ENCODE measurements around the gene TBXAS1.

The TBXAS1 gene

GRCh38 chr7:139950881-139951525, 121.9 kb downstream of the TBXAS1 start:
- DNase-seq, result no peak

DNA sequence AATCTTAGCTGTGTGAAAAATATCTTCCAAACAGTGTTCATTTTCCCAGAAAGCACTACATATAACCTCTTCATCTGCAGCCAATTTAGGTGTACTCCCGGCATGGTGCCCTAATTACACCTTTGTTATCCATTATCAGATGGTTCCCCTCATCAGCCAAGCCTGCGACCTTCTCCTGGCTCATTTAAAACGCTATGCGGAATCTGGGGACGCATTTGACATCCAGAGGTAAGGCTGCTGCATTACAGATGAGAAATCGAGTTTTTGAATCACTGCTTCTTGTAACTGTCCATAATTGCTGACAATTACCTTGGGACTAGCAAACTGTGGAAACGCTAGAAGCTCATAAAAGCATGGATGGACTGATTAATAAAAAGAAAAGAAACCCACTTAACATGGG, 124.2 kb downstream of the TBXAS1 start:
- DNase-seq, result no peak

- DNase-seq, result no peak
Measured at GRCh38 chr7:139955109-139955820, 126.2 kb downstream of the TBXAS1 start.

DNA sequence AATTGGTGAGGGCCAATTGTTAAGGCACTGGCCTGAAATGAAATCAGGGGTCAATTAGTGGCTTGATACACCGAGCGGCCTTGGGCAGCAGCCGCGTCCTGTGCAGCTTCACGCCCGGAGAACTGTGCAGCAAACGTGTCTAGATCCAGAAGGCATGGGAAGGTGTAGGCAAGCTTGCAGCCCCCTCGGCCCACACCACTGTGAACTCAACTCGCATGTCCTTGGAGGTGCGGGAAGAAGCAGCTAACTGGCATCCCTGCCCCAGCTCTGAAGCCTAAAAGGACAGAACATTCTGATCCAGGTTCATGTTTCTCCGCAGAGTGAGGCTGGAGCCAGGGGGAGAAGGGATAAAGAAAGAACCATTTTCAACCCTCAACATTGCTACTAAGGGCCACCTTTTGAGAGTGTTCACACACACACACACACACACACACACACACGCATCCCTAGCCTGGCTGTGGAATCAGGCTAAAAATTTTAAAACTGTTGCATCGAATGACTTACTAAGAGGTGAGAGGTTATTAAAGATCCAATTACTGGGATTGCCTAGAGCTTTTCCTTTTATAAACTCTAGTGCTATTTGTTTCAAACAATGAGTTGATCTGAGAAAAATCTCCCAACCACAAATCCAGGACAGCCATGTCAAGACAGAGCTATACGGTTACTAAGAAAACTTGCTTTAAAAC, 129.7 kb downstream of the TBXAS1 start:
- no peak for DNase-seq

DNA sequence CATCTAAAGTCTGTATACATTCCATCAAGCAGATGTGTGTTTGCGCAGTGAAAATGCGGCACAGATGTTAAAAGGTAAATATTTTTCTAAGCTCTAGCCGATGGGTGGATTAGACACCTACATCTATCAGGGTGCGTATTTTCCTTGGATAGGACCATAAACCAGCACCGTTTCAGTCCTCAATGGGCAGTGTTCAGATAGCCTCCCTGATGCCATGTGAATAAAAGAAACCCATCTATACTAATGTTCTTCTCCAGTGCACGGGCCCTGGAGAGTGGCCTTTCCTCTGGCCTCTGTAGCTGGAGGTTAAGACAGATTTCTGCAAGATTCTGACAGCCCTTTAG, 130.2 kb downstream of the TBXAS1 start:
- no peak for DNase-seq

DNA sequence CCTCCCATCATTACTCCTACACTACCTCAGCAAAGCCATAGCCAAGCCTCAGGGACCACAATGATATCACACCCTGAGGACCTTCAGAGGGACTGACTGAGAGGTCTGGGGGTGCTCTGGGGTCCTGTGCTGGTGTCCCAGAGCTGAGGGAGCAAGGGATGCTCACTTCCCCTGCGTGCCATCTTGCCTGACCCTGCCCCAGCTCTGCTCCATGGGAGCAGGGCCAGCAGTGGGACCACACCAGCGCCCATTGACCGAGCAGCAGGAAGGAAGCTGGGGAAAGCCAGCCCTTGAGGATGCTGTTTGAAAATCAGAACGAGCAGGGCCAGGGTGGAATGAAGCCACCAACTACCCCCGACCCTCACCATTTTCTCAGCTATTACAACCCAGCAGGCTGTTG, 130.7 kb downstream of the TBXAS1 start:
- DNase-seq, result no peak

- DNase-seq, result no peak
Measured at GRCh38 chr7:139960157-139960556, 131.1 kb downstream of the TBXAS1 start.

DNA sequence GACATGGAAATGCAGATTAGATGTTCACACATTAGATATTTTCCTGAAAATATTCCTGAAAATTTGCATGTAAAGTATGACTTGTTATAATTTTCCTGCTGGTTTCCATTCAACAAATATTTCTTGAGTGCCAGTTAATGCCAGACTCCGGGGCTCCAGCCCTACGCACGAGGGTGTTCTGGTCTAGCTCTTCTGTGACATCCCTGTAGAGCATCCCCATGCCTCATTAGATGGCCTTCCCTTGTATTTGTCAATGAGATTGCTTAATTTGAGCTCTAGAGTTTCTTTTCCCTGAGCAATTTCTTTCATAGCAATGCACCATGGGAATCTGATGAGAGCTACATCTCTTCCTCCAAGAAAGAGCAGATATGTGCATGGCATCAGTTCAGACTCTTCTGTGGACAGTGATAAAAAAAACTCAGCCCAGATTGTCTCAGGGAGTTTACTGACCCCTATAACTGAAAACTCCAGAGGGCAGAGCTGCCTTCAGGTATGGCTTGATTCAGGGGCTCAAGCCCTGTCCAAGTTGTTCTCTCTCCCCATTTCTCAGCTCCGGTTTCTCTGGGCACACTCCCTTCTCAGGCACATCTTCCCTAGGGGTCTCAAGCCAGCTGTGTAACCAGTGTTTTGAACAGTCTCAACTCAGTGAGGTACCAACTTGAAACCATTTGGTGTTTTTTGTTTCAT, 137.0 kb downstream of the TBXAS1 start:
- DNase-seq, result no peak

DNA sequence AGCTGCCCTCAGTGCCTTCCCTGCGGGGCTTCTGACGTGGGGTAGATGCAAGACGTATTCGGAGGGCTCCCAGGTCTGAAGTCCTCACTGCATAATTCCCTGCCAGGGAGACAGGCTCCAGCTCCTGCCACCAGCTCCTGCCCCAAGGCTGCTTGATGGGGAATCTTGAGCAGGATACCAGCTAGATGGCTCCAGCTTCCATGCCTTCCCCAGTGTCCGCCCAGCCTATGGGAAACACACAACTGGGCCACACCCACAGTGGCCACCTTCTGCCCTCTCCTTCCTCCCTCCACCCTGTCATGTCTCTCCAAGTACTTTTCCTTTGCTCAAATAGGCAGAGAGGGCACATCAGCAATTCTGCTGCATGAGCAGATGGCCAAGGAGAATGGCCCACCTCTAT, 137.9 kb downstream of the TBXAS1 start:
- DNase-seq, result no peak

- DNase-seq, result no peak
Measured at GRCh38 chr7:139968931-139969330, 139.9 kb downstream of the TBXAS1 start.

DNA sequence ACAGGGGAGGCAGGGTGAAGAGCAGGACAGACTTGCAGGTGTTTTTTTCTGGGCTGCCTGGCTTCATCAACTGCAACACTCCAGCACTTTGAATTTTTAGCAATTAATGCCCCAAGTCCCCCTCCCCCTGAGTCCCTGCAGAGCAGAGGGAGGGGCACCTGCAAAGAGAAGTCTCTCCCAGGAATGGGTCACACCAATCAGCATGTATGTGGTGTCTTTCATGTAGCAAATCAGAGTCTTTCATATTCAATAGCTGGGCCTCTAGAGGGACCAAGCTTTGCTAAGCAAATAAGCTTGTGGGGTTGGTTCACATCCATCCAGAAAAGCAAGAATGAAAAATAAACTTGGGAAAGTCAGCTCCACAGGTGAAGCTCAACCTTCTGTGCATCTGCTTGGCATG, 143.0 kb downstream of the TBXAS1 start:
- DNase-seq, result no peak

DNA sequence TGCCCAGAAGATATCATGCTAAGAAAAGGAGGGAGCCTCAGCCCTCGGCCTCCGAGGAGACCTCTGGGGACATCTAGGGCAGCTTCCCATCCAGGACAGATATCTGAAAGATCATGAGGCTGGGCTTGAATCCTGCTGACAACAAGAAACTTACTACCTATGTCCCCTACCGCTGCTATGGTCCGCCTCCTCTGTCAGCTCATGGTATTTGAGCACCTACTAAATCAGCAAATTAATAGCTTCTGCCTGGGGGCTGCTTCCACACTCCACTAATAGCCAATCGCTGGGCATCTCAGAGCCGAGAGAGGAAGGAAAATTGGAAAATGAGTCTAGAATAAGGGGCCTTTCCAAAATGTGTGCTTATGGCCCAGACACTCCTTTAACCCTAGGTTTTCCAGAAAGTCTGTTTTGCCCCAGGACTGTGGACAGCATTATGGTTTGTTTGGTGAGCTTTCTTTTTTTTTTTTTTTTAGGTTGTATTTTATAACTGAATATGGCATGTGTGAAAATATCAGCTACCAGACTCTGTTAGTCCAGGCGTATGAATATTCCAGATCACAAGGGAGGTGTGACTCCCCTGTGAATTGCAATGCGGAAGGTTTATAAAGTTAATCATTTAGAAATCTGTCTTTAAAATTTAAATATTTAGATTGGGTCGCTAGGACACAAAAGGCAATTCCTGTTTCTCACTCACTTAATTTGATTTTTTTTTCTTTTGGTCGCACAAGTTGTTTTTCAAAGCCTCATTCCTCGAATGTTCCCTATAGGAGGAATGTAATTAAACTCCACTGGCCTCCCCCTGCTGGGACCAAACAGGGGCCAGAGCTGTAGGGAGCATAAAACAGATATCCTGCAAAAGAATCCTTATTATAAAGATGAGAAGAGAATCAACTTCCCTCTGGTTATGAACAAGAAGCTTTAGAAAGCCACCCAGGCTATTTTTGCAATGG, 144.3 kb downstream of the TBXAS1 start:
- no peak for DNase-seq

- DNase-seq, result no peak
Measured at GRCh38 chr7:139974179-139974811, 145.2 kb downstream of the TBXAS1 start.

GRCh38 chr7:139976055-139976837, 147.2 kb downstream of the TBXAS1 start:
- DNase-seq, result no peak

DNA sequence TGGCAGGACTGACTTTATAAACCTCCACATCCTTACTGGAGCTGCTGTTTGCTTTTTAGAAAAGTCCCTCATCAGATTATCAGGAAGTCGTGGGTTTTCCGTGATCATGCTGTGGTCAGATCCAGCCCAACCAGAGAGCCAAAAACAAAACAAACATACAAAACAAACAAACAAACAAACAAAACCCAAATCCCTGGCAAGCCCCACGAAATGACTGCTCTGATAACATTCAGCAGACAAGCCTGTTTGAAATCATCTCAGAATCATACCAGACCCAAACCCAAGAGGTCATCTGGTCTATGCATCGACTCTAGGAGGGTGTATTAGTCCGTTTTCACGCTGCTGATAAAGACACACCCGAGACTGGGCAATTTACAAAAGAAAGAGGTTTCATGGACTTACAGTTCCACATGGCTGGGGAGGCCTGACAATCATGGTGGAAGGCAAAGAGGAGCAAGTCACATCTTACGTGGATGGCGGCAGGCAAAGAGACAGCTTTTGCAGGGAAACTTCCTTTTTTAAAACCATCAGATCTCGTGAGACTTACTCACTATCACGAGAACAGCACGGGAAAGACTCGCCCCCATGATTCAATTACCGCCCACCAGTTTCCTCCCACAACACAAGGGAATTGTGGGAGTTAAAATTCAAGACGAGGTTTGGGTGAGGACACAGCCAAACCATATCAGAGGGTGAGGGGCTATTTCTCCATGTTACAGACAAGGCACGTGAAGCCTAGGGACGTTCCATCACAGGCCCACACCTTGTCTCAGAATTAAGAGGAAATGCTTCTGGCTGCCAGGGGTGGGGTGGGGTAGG, 148.0 kb downstream of the TBXAS1 start:
- DNase-seq, result no peak

GRCh38 chr7:139981511-139981895, 152.4 kb downstream of the TBXAS1 start:
- DNase-seq, result no peak

- DNase-seq, result no peak
Measured at GRCh38 chr7:139982927-139983920, 154.2 kb downstream of the TBXAS1 start.

DNA sequence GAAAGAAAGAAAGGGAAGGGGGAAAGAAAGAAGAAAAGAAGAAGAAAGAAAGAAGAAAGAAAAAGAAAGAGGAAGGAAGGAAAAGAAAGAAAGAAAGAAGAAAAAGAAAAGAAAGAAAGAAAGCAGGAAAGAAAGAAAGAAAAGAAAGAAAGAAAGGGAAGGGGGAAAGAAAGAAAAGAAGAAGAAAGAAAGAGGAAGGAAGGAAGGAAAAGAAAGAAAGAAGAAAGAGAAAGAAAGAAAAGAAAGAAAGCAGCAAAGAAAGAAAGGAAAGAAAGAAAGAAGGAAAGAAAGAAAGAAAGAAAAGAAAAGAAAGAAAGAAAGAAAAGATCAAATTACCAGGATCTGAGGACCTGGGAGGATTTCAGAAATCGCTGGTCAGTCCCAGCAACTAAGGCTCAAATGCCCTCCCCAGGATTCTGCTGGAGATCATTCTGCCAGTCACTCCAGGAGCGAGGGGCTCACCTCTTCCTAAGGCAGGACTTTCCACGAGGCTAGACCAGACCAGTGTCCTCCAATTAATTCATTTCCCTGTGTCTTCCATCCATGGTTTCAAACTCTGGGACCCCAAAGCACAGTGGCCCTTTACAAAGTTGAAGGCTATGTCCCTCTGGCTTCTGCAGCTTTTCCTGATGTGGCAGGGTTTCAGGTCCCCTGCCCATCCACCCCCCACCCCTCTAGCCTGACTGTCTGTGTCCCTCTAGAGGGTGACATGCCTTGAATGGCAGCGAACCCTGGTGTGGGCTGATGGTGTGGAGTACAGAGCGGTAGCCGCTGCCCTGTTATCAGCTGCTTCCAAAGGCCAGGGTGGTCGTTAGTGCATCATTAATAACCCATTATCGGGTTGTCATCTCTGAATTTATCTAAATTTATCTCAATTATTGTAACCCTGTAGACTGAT, 155.8 kb downstream of the TBXAS1 start:
- no peak for DNase-seq

Measured in NCI-H1694 treated with DMSO at 0.1 percent for 48 hours (cell line).